ENCODE data around the gene PRICKLE1. TPM values are rescaled to one million over a fixed set of nuclear protein-coding genes. Genes with fewer than 3 reads are reported as not detected.

The PRICKLE1 gene
- total RNA-seq, 1 experiment from 2014 or later: 7.0 TPM

DNA sequence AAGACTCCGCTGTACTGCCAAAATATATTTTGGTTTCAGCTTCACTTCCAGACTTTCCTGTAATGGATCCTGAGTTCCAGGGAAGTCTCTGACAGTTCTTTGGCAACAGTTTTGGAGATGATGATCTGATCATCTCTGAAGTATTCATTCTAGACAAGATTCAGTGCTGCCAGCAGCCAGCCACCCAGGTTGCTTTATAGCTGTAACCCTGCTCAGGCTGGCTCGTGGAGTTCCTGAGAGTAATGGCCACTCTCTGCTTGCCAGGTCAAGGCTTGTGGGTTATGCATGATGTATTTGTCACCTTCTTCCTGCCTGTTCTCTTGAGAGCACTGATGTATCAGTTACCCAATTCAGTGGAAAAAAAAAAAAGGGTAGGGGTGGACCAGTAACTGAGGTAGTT lies 139.3 kb downstream of the PRICKLE1 start:
- ChIA-PET CTCF (no interaction called here), POLR2A (ENCODE audit: unreplicated experiment) (no interaction called here)
- H3K4me3 ChIP-seq: no peak overlapping the region
- H4K20me1 ChIP-seq (ENCODE audit: insufficient read depth): no peaks in the 10 kb centered on the region
- intact Hi-C loops (cut with micrococcal nuclease; ENCODE audit: unreplicated experiment): no loop called here
- H3K9me2 ChIP-seq (ENCODE audit: insufficient read depth): no peaks in the 10 kb centered on the region
- no peaks in the 10 kb centered on the region for H3K79me2 ChIP-seq (ENCODE audit: low read depth)
- no peak overlapping the region for H3K4me2 ChIP-seq
- H3K9me3 ChIP-seq (ENCODE audit: insufficient read depth, low read depth): no peaks in the 10 kb centered on the region
- no peak overlapping the region for H2AFZ ChIP-seq
- DNase-seq: no peak
- H3K27ac ChIP-seq: no peak overlapping the region
- H3F3A ChIP-seq (ENCODE audit: insufficient read depth, low read depth): no peaks in the 10 kb centered on the region
- no peaks in the 10 kb centered on the region for H3K27me3 ChIP-seq (ENCODE audit: insufficient read depth, low read depth)
- no TSS peak for BruUV-seq (replicated peaks)
- no peaks in the 10 kb centered on the region for H3K4me1 ChIP-seq (replicated peaks; ENCODE audit: insufficient read depth)
- no peaks in the 10 kb centered on the region for H3K36me3 ChIP-seq (ENCODE audit: low read depth)
- TF ChIP-seq EZH2 (IDR thresholded peaks at IDR 0.05; ENCODE audit: low read depth): no peak
- TF ChIP-seq, protein P1, sequence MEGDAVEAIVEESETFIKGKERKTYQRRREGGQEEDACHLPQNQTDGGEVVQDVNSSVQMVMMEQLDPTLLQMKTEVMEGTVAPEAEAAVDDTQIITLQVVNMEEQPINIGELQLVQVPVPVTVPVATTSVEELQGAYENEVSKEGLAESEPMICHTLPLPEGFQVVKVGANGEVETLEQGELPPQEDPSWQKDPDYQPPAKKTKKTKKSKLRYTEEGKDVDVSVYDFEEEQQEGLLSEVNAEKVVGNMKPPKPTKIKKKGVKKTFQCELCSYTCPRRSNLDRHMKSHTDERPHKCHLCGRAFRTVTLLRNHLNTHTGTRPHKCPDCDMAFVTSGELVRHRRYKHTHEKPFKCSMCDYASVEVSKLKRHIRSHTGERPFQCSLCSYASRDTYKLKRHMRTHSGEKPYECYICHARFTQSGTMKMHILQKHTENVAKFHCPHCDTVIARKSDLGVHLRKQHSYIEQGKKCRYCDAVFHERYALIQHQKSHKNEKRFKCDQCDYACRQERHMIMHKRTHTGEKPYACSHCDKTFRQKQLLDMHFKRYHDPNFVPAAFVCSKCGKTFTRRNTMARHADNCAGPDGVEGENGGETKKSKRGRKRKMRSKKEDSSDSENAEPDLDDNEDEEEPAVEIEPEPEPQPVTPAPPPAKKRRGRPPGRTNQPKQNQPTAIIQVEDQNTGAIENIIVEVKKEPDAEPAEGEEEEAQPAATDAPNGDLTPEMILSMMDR (conservative IDR thresholded peaks at IDR 0.05): no peak

DNA sequence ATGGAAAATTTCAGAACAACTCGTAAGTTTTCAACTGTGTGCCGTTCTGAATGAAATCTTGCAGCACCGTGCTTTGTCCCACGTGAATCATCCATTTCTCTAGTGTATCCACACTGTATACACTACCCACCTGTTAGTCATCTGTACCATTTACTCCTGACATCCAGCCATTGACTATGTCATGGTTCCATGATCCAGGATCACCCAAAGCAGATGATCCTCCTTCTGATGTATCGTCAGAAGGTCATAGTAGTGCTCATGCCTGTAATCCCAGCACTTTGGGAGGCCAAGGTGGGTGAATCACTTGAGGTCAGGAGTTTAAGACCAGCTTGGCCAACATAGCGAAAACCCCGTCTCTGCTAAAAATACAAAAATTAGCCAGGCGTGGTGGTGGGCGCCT lies 140.7 kb downstream of the PRICKLE1 start:
- no peaks in the 10 kb centered on the region for H3K9me2 ChIP-seq (ENCODE audit: insufficient read depth)
- no peaks in the 10 kb centered on the region for H3F3A ChIP-seq (ENCODE audit: insufficient read depth, low read depth)
- POLR2A ChIA-PET (ENCODE audit: unreplicated experiment): no interaction called here
- H3K4me3 ChIP-seq: no peak overlapping the region
- no peaks in the 10 kb centered on the region for H3K4me1 ChIP-seq (replicated peaks; ENCODE audit: insufficient read depth)
- H3K27me3 ChIP-seq (ENCODE audit: insufficient read depth, low read depth): no peaks in the 10 kb centered on the region
- H3K36me3 ChIP-seq (ENCODE audit: low read depth): no peaks in the 10 kb centered on the region
- H3K79me2 ChIP-seq (ENCODE audit: low read depth): no peaks in the 10 kb centered on the region
- CTCF ChIA-PET: no interaction called here
- H4K20me1 ChIP-seq (ENCODE audit: insufficient read depth): no peaks in the 10 kb centered on the region
- no peaks in the 10 kb centered on the region for H3K9me3 ChIP-seq (ENCODE audit: insufficient read depth, low read depth)
- no peak overlapping the region for H2AFZ ChIP-seq
- no peak for TF ChIP-seq EZH2 (IDR thresholded peaks at IDR 0.05; ENCODE audit: low read depth)
- TF ChIP-seq, protein P1 (conservative IDR thresholded peaks at IDR 0.05): no peak
- DNase-seq: no peak
- BruUV-seq (replicated peaks): no TSS peak
- no peak overlapping the region for H3K4me2 ChIP-seq
- H3K27ac ChIP-seq: no peak overlapping the region
- intact Hi-C loops (cut with micrococcal nuclease; ENCODE audit: unreplicated experiment): no loop called here

DNA sequence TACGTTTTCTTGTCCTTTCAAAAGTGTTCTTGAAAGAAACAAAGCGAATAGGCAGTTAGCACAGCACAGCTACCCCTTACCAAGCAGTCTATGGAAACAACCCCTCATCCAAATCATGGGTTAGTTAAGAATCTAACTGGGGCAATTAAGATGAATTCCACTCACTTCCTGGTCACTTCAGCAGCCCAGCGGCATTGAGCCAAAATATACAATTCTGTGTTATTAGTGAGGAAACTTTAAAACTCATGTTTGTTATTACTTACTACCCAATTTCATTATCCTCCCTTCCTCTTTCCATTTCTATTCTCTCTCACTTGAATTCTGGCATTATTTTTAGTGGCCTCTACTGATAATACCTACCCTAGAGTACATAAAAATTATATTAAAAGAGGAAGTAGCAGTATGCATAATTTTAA lies 142.2 kb downstream of the PRICKLE1 start:
- no peaks in the 10 kb centered on the region for H4K20me1 ChIP-seq (ENCODE audit: insufficient read depth)
- H3K27me3 ChIP-seq (ENCODE audit: insufficient read depth, low read depth): no peaks in the 10 kb centered on the region
- no peak for DNase-seq
- no peak overlapping the region for H2AFZ ChIP-seq
- intact Hi-C loops (cut with micrococcal nuclease; ENCODE audit: unreplicated experiment): no loop called here
- no peak overlapping the region for H3K4me2 ChIP-seq
- no peaks in the 10 kb centered on the region for H3K9me2 ChIP-seq (ENCODE audit: insufficient read depth)
- no peaks in the 10 kb centered on the region for H3K79me2 ChIP-seq (ENCODE audit: low read depth)
- POLR2A ChIA-PET (ENCODE audit: unreplicated experiment): no interaction called here
- no peaks in the 10 kb centered on the region for H3F3A ChIP-seq (ENCODE audit: insufficient read depth, low read depth)
- H3K9me3 ChIP-seq (ENCODE audit: insufficient read depth, low read depth): no peaks in the 10 kb centered on the region
- H3K27ac ChIP-seq: no peak overlapping the region
- no peak overlapping the region for H3K4me3 ChIP-seq
- no peaks in the 10 kb centered on the region for H3K4me1 ChIP-seq (replicated peaks; ENCODE audit: insufficient read depth)
- CTCF ChIA-PET: no interaction called here
- BruUV-seq (replicated peaks): no TSS peak
- H3K36me3 ChIP-seq (ENCODE audit: low read depth): no peaks in the 10 kb centered on the region
- no peak for TF ChIP-seq EZH2 (IDR thresholded peaks at IDR 0.05; ENCODE audit: low read depth)
- TF ChIP-seq, protein P1 (conservative IDR thresholded peaks at IDR 0.05): no peak

All from PC-9 (cell line).